SK-N-MC (cell line): Measurements from ENCODE around the gene PDLIM4.

ENCODE experiments used
- EZH2 ChIP-seq: fragments of 200-600 bp; sonication (generic); IDR thresholded peaks from one replicate; pipeline ENCODE4 v1.6.1; 2017; ENCODE audit warnings: antibody characterized with exemption
- FOXP2 ChIP-seq: optimal IDR thresholded peaks from 2 replicates; pipeline ENCODE3; 2011; ENCODE audit warnings: mild to moderate bottlenecking, moderate library complexity; ENCODE audit not compliant: insufficient read depth; ENCODE audit errors: extremely low read length, control extremely low read depth
- POLR2AphosphoS5 ChIP-seq: IDR thresholded peaks from 2 replicates; pipeline ENCODE4 v1.6.1; 2012; ENCODE audit warnings: mild to moderate bottlenecking, low read depth, low read length, borderline replicate concordance

GRCh38 chr5:132266836-132267160 is 9.3 kb downstream of the PDLIM4 start:
- TF ChIP-seq EZH2 (no peak), POLR2AphosphoS5 (no peak), FOXP2 (no peak)
